Nephron progenitor cell (in vitro differentiated cells): ENCODE measurements around the gene SAAL1.
A peak's percentile ranks its signal among the peaks of the same experiment; 100 is the strongest.

Experiments used
- DNase-seq: peaks from one replicate; pipeline ENCODE4 v3.0.0; 2021
- H3K27ac Mint-ChIP-seq: 2 replicates; pipeline ENCODE4 v1.8.0; 2021; ENCODE audit warnings: mild to moderate bottlenecking, moderate library complexity, mixed read lengths
- H3K27me3 Mint-ChIP-seq: 2 replicates; pipeline ENCODE4 v1.8.0; 2021; ENCODE audit warnings: mild to moderate bottlenecking, low read depth, mixed read lengths; ENCODE audit not compliant: poor library complexity
- H3K36me3 Mint-ChIP-seq: 2 replicates; pipeline ENCODE4 v1.8.0; 2021; ENCODE audit warnings: low read depth, mixed read lengths
- H3K4me1 Mint-ChIP-seq: 2 replicates; pipeline ENCODE4 v1.8.0; 2021; ENCODE audit warnings: mixed read lengths
- H3K4me3 Mint-ChIP-seq: 2 replicates; pipeline ENCODE4 v1.8.0; 2021; ENCODE audit warnings: mild to moderate bottlenecking, moderate library complexity, mixed read lengths
- H3K9me3 Mint-ChIP-seq: 2 replicates; pipeline ENCODE4 v1.8.0; 2021; ENCODE audit warnings: mild to moderate bottlenecking, moderate library complexity, mixed read lengths
- CTCF ChIP-seq: fragments of 200-600 bp; sonication (generic); IDR thresholded peaks from 2 replicates; pipeline ENCODE4 v1.5.0; 2021; ENCODE audit warnings: antibody characterized with exemption

SAAL1 gene

GRCh38 chr11:18091731-18092130, 14.2 kb downstream of the SAAL1 start:
- no peak for DNase-seq
- Mint-ChIP-seq H3K4me1 (no peaks in the 10 kb centered on the region), H3K9me3 (no peaks in the 10 kb centered on the region), H3K36me3 (peaks cover 65% of the 10 kb centered on the region), H3K27ac (no peak overlapping the region), H3K27me3 (no peaks in the 10 kb centered on the region), H3K4me3 (no peak overlapping the region)
- TF ChIP-seq CTCF = no peak

GRCh38 chr11:18088966-18089365, 16.9 kb downstream of the SAAL1 start:
- peaks cover 64% of the 10 kb centered on the region for H3K36me3 Mint-ChIP-seq
- no peak for TF ChIP-seq CTCF
- H3K4me1 Mint-ChIP-seq = no peaks in the 10 kb centered on the region
- no peak overlapping the region for H3K4me3 Mint-ChIP-seq
- no peaks in the 10 kb centered on the region for H3K27me3 Mint-ChIP-seq
- DNase-seq = no peak
- no peaks in the 10 kb centered on the region for H3K9me3 Mint-ChIP-seq
- no peak overlapping the region for H3K27ac Mint-ChIP-seq

GRCh38 chr11:18088366-18088765, 17.5 kb downstream of the SAAL1 start:
- Mint-ChIP-seq H3K27ac (no peak overlapping the region), H3K4me3 (no peak overlapping the region)

GRCh38 chr11:18081551-18081950, 24.3 kb downstream of the SAAL1 start:
- no peaks in the 10 kb centered on the region for H3K27me3 Mint-ChIP-seq
- peak overlapping the region; percentile 34 for H3K27ac Mint-ChIP-seq
- H3K4me1 Mint-ChIP-seq = no peaks in the 10 kb centered on the region
- peaks cover 65% of the 10 kb centered on the region for H3K36me3 Mint-ChIP-seq
- DNase-seq = no peak
- H3K4me3 Mint-ChIP-seq = no peak overlapping the region
- H3K9me3 Mint-ChIP-seq = no peaks in the 10 kb centered on the region
- no peak for TF ChIP-seq CTCF

More at GRCh38 chr11:18088366-18088765, 17.5 kb downstream of the SAAL1 start:
- no peaks in the 10 kb centered on the region for H3K9me3 Mint-ChIP-seq
- no peak for TF ChIP-seq CTCF
- H3K4me1 Mint-ChIP-seq = no peaks in the 10 kb centered on the region
- peaks cover 62% of the 10 kb centered on the region for H3K36me3 Mint-ChIP-seq
- DNase-seq = no peak
- no peaks in the 10 kb centered on the region for H3K27me3 Mint-ChIP-seq

GRCh38 chr11:18080451-18080850, 25.4 kb downstream of the SAAL1 start:
- Mint-ChIP-seq H3K9me3 (no peaks in the 10 kb centered on the region), H3K4me1 (no peaks in the 10 kb centered on the region), H3K27ac (no peak overlapping the region), H3K36me3 (peaks cover 62% of the 10 kb centered on the region), H3K27me3 (no peaks in the 10 kb centered on the region), H3K4me3 (no peak overlapping the region)
- TF ChIP-seq CTCF = no peak
- no peak for DNase-seq

- Mint-ChIP-seq H3K4me3 (no peak overlapping the region), H3K27me3 (no peaks in the 10 kb centered on the region), H3K4me1 (no peaks in the 10 kb centered on the region), H3K9me3 (no peaks in the 10 kb centered on the region), H3K36me3 (peaks cover 51% of the 10 kb centered on the region), H3K27ac (no peak overlapping the region)
- DNase-seq = no peak
- TF ChIP-seq CTCF = no peak
Observed at GRCh38 chr11:18078909-18079308, 27.0 kb downstream of the SAAL1 start.
